ENCODE measurements around the gene DIPK1C. TPM values are rescaled to one million over a fixed set of nuclear protein-coding genes. Genes with fewer than 3 reads are reported as not detected.

DIPK1C gene
- total RNA-seq, 1 donor from 2014 or later, result 13.7 TPM

- H3K4me3 ChIP-seq, result no peak overlapping the region
- H3K9me3 Mint-ChIP-seq, result peaks cover 2% of the 10 kb centered on the region
- H3K27me3 Mint-ChIP-seq (ENCODE audit: insufficient read depth, low read depth), result no peaks in the 10 kb centered on the region
- no peak for TF ChIP-seq EZH2phosphoT487 (IDR thresholded peaks at IDR 0.05)
- TF ChIP-seq EZH2 (IDR thresholded peaks at IDR 0.05), result no peak
- no peak for TF ChIP-seq CTCF (IDR thresholded peaks at IDR 0.05)
- no peaks in the 10 kb centered on the region for H3K79me2 ChIP-seq (ENCODE audit: low read depth)
- H3K27ac ChIP-seq, result no peak overlapping the region
- H3K4me2 ChIP-seq, result no peak overlapping the region
- H3K4me3 Mint-ChIP-seq, result no peak overlapping the region
- peaks cover 9% of the 10 kb centered on the region for H3K4me1 Mint-ChIP-seq
- no peaks in the 10 kb centered on the region for H3K27me3 ChIP-seq
- no peaks in the 10 kb centered on the region for H3F3A ChIP-seq (ENCODE audit: low read depth)
- no peak overlapping the region for H3K9ac ChIP-seq
- no peak for DNase-seq (ENCODE audit: low spot score)
- no peaks in the 10 kb centered on the region for H3K4me1 ChIP-seq
- H3K36me3 ChIP-seq, result no peaks in the 10 kb centered on the region
- H3K36me3 Mint-ChIP-seq, result no peaks in the 10 kb centered on the region
- no peaks in the 10 kb centered on the region for H3K9me3 ChIP-seq (ENCODE audit: low read depth)
- H3K27ac Mint-ChIP-seq, result no peak overlapping the region
- H4K20me1 ChIP-seq (ENCODE audit: low read depth), result no peaks in the 10 kb centered on the region
- H2AFZ ChIP-seq (replicated peaks), result no peak overlapping the region
These were observed 61.4 kb downstream of the DIPK1C start for GRCh38 chr18:74395648-74396154.

DNA sequence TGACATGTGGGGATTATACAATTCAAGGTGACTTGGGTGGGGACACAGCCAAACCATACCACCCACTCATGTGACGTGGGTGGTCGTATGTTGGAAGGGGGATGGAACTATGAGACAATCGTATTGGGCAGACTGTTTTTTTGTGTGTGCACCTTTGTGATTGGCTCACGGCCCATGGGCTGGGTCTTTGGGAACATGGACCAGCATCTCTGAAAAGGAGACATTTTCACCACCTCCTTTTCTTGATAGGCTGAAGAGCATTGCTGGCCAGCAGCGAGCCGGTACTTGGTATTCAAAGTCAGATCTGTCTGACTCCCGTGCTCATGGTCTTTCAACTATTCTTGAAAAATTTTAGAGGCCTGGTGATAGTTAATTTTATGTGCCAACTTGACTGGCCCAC, 62.1 kb downstream of the DIPK1C start:
- H3K4me3 ChIP-seq, result no peak overlapping the region
- no peak for TF ChIP-seq EZH2phosphoT487 (IDR thresholded peaks at IDR 0.05)
- no peak for TF ChIP-seq EZH2 (IDR thresholded peaks at IDR 0.05)
- TF ChIP-seq CTCF (IDR thresholded peaks at IDR 0.05), result no peak
- no peaks in the 10 kb centered on the region for H3K36me3 Mint-ChIP-seq
- no peak overlapping the region for H3K4me3 Mint-ChIP-seq
- no peak overlapping the region for H3K27ac Mint-ChIP-seq
- no peaks in the 10 kb centered on the region for H3K36me3 ChIP-seq
- no peak for DNase-seq (ENCODE audit: low spot score)
- H3K27ac ChIP-seq, result no peak overlapping the region
- peaks cover 9% of the 10 kb centered on the region for H3K4me1 Mint-ChIP-seq
- H2AFZ ChIP-seq (replicated peaks), result no peak overlapping the region
- H3K79me2 ChIP-seq (ENCODE audit: low read depth), result no peaks in the 10 kb centered on the region
- no peaks in the 10 kb centered on the region for H3K27me3 Mint-ChIP-seq (ENCODE audit: insufficient read depth, low read depth)
- H3K9ac ChIP-seq, result no peak overlapping the region
- H3K9me3 Mint-ChIP-seq, result peaks cover 1% of the 10 kb centered on the region
- no peak overlapping the region for H3K4me2 ChIP-seq
- H3K27me3 ChIP-seq, result no peaks in the 10 kb centered on the region
- no peaks in the 10 kb centered on the region for H3K9me3 ChIP-seq (ENCODE audit: low read depth)
- no peaks in the 10 kb centered on the region for H3K4me1 ChIP-seq
- H4K20me1 ChIP-seq (ENCODE audit: low read depth), result no peaks in the 10 kb centered on the region
- no peaks in the 10 kb centered on the region for H3F3A ChIP-seq (ENCODE audit: low read depth)

DNA sequence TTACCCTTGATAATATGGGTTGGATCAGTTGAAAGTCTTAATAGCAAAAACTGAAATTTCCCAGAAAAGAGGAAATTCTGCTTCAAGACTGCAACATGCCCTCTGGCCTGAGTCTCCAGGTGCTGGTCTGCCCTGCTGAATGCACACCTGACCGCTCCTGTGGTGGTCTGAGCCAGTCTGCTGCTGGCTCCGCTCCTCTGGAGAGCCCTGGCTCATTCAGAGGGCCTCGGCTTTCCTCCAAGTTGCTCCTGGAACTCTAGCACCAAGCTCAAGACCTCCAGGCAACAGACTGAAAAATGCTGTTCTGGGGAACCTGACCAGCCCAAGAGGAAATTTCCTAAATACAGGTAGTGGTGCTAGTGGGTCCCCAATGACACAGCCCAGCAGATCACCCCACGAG, 64.8 kb downstream of the DIPK1C start:
- no peak overlapping the region for H3K9ac ChIP-seq
- no peak overlapping the region for H3K4me2 ChIP-seq
- no peaks in the 10 kb centered on the region for H3K9me3 ChIP-seq (ENCODE audit: low read depth)
- H3K9me3 Mint-ChIP-seq, result no peaks in the 10 kb centered on the region
- DNase-seq (ENCODE audit: low spot score), result no peak
- H3K27ac ChIP-seq, result no peak overlapping the region
- H4K20me1 ChIP-seq (ENCODE audit: low read depth), result no peaks in the 10 kb centered on the region
- H3K36me3 ChIP-seq, result no peaks in the 10 kb centered on the region
- H3K4me1 ChIP-seq, result no peaks in the 10 kb centered on the region
- peaks cover 5% of the 10 kb centered on the region for H3K27me3 Mint-ChIP-seq (ENCODE audit: insufficient read depth, low read depth)
- TF ChIP-seq CTCF (IDR thresholded peaks at IDR 0.05) (no peak), EZH2 (IDR thresholded peaks at IDR 0.05) (no peak), EZH2phosphoT487 (IDR thresholded peaks at IDR 0.05) (no peak)
- H2AFZ ChIP-seq (replicated peaks), result no peak overlapping the region
- no peaks in the 10 kb centered on the region for H3K27me3 ChIP-seq
- no peaks in the 10 kb centered on the region for H3K36me3 Mint-ChIP-seq
- H3K4me3 Mint-ChIP-seq, result no peak overlapping the region
- H3F3A ChIP-seq (ENCODE audit: low read depth), result no peaks in the 10 kb centered on the region
- no peak overlapping the region for H3K27ac Mint-ChIP-seq
- no peaks in the 10 kb centered on the region for H3K79me2 ChIP-seq (ENCODE audit: low read depth)
- peaks cover 9% of the 10 kb centered on the region for H3K4me1 Mint-ChIP-seq
- no peak overlapping the region for H3K4me3 ChIP-seq

Data from neural progenitor cell (in vitro differentiated cells).